Activated T-cell treated with anti-CD3 and anti-CD28 coated beads for 24 hours (primary cell): Measurements from ENCODE around the gene C2CD4C.
"Not testable (repeated sequence)": the region's sequence is repeated elsewhere in the genome, so short reads cannot be mapped to it uniquely, and the experiment has no call there.

Experiments
- DNase-seq: peaks from one replicate; pipeline ENCODE4 v3.0.0-alpha.2; 2020; ENCODE audit warnings: low read depth

C2CD4C gene

GRCh38 chr19:438416-438958 is 29.5 kb upstream of the C2CD4C start:
- no peak for DNase-seq

- no peak for DNase-seq
Observed at GRCh38 chr19:437041-437440, 28.1 kb upstream of the C2CD4C start.

- no peak for DNase-seq
Observed at GRCh38 chr19:436413-436950, 27.5 kb upstream of the C2CD4C start.

DNA sequence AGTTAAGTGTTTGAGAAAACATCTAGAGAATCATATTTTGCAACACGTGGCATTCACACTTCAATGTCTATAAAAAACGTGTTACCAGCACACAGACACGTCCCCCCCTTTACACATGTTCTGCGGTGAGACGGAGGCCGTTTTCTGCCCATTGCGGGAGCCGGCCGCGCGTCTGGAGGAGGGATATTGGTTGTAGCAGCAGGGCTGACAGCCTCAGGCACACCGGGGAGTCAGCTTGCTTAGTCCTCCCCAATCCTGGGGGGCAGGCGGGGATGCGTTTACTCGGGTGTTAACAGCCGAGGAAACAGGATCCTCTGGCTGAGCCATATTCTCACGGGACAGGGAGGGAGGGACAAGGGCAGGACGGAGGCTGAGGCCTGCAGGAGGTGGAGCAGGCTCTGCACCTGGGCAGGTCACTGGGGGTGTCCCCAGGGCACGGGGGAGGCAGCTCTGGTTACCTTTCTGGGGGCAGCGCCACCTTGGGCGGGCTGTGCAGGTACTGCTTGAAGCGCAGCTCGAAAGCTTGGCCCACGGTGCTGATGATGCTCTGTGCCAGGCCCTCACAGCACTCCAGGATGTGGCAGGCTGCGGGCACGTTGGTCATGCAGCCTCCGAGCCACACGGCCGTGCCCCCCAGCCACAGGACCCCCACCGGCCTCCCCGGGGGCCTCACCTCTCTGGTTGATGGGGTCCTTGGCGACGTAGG is 26.9 kb upstream of the C2CD4C start:
- no peak for DNase-seq

- DNase-seq = no peak
Observed at GRCh38 chr19:435056-435706, 26.2 kb upstream of the C2CD4C start.

DNA sequence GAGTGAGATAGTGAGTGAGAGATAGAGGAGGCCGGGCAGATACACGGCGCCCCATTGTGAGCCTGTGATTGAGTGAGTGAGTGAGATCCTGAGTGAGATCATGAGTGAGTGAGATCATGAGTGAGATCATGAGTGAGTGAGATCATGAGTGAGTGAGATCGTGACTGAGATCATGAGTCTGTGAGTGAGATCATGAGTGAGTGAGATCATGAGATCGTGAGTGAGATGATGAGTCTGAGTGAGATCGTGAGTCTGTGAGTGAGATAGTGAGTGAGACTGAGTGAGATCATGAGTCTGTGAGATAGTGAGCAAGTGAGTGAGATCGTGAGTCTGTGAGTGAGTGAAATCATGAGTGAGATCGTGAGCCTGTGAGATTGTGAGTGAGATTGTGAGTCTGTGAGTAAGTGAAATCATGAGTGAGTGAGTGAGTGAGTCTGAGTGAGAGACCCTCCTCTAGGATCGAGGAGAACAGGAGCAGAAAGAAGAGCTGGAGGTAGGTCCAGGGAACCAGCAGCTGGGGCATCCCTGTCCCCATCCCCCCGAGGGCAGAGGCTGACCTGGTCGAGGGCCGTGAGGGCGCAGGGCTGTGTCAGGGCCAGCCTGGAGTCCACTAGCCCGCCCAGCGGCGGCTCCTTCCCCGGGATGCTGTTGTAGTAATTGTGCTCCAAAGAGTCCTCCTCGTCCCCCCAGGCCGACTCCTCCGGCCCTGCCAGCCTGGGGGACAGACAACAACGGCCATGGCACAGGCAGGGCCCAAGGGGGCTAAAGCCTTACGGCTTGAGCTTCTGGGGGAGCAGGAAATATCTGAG is 25.4 kb upstream of the C2CD4C start:
- no peak for DNase-seq

DNA sequence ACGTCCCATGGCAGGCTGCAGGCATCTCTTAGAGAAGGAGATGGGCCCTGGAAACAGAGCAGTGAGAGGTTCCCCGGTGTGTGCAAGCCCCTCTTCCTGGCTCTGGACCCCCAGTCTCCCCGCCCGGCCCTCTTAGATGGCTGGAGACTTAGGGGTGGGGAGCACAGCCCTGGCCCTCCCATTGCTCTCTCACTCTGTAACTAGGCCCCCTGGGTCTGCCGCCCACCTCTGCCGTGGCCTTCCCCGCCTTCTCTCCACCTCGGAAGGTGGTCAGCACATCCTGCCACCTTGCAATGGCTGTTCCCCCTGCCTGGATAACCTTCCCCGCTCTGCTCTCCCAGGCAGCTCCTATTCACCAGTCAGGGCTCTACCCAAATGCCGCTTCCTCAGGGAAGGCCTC is 21.8 kb upstream of the C2CD4C start:
- no peak for DNase-seq

- DNase-seq = no peak
Observed at GRCh38 chr19:428149-428548, 19.2 kb upstream of the C2CD4C start.

DNA sequence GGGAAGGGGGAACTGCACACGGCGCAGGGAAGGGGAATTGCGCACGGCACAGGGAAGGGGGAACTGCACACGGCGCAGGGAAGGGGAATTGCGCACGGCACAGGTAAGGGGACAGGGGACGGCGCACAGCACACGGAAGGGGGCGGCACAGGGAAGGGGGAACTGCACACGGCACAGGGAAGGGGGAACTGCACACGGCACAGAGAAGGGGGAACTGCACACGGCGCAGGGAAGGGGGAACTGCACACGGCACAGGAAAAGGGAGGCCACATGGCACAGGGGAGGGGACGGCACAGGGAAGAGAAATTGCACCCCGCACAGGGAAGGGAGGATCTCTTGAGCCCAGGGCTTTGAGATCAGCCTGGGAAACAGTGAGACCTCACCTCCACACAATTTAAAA is 18.7 kb upstream of the C2CD4C start:
- DNase-seq = not testable (repeated sequence)

- DNase-seq = no peak
Observed at GRCh38 chr19:426725-427445, 17.9 kb upstream of the C2CD4C start.

GRCh38 chr19:425056-425455 is 16.1 kb upstream of the C2CD4C start:
- DNase-seq = no peak

DNA sequence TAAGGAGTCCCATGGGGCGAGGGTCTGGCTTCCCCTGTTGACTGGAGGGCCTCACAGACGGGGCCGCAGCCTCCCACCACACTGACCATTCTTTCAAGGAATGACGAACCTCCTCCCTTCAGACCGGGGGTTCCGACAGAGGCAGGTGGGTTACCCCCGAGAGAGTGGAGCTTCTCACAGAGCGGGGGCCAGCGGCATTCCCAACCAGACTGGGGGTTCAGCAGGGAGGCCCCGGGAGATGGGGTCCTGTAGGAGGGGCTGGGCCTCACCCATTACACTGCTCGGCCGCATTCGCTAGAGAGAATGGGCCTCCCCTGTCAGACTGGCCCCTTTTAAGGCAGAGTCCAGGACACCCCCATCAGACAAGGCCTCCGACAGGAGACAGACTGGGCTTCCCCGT is 15.6 kb upstream of the C2CD4C start:
- no peak for DNase-seq

DNA sequence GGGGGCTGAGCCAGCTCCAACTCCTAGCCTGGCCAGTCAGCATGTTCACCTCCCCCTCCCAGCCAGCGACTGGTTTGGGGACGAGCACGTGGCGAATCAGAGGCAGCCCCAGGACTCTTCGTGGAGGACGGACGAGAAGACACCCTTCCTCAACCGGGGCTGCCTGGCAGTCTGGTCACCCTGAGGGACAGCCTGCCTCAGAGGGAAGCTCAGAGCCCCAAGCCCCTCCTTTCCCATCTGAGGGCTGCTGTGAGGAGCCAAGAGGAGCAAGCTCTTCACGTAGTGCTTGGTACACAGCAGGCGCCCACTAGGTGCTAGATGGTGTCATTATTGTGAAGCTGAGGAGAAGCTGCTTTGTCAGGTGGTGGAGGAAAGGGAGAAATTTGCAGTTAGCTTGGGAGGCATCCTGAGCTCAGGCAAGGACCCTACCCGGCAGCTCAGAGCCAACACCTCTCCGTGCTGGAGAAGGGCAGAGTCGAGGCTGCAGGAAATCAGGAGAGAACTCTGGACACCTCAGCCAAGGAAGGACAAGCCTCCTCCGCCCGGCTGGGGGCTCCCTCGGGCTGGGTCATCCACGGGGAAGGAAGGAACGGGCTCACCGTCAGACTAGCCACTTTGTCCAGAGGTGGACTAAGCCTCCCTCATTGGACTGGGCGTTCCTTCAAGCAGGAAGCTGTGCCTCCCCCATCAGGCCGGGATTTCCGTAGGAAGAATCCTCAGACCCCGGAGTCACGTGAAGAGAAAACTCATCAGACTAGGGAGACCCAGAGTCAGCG is 14.9 kb upstream of the C2CD4C start:
- no peak for DNase-seq

- DNase-seq = not testable (repeated sequence)
Observed at GRCh38 chr19:422917-423226, 13.9 kb upstream of the C2CD4C start.

DNA sequence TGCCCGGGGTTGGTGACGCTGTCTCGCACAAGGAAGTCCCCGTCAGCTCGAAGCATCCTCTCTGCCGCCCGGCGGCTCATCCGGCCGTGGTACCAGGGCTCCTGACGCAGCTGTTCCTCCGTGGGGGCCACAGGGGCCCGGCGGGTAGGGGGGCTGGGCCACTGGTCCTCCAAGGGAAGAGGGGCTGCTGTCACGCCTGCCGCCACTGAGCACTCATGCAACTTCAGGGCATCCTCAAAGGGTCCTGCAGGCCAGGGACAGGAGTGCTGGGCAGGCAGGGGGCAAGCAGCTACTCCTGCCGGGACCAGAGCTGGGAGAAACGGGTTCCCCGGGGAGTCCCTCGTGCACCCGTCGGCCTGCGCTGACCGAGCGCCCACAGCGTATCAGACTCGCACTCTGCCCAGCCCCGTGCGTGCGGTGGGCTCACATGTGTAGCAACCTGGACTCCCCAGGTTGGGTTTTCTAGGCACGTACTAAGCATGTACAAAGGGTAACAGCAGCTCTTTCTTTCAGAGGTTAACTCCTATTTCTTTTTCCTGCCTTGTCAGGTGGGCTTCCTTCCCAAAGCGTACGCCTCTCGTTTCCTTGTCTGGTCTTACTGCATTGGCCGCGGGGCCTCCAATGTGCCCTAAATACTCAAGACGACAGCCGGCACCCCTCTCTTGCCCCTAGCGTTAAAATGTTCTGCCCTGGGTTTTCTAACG is 13.4 kb upstream of the C2CD4C start:
- DNase-seq = no peak

- DNase-seq = no peak
Observed at GRCh38 chr19:419721-420515, 11.0 kb upstream of the C2CD4C start.

DNA sequence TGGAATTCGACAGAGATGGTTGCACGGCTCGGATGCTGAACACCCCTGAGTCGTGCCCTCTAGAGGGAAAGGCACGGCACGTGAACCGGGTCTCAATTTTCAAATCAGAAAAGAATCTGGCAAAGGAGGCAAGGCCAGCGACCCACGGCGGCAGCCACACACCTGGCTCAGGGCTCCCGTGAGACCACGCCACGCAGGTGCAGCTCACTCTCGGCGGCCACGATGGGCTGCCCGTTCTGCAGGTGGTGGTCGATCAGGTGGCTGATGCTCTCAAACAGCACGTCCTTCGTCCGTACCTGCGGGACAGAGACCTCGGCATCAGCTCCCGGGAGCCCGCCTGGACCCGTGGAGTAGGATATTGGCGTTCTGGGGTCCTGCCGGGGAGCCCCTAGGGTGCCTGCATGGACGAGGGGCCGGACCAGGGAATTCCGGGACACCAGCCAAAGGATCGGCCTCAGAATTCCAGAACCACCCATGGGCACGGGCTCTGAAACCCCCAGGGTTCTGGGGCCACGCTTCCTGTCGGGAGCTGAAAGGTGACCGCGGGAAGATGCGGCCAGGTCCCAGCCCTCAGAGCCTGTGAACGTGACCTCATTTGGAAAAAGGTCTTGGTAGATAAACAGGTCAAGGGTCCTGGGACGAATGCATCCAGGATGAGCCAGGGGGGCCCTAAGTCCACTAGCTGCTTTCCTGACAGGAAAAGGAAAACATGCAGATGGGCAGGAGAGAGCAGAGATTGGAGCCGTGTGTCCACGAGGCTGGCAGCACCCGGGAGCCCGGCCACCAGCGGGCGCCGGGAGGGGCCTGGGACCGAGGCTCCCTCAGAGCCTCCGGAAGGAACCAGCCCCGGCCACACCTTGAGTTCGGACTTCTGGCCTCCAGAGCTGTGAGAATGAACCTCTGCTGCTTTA is 10.1 kb upstream of the C2CD4C start:
- DNase-seq = no peak

DNA sequence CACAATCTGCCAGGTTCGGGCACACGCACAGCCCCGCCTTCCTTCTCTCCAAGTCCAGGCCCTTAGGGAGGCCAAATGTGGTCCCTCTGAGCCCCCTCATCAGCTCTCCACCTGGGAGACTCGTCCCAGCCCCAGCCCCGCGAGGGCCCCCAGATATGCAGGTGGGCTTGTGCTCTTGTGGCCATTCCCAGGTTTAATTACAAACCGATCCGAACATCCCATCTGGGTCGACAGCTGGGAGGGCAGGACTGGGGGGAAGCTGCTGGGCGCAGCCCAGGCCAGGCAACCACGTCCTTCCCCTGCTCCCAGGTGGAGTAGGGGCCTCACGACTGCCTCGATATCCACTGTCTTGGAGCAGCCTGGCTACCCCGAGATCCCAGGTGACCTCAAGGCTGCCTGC is 7.5 kb upstream of the C2CD4C start:
- DNase-seq = no peak

DNA sequence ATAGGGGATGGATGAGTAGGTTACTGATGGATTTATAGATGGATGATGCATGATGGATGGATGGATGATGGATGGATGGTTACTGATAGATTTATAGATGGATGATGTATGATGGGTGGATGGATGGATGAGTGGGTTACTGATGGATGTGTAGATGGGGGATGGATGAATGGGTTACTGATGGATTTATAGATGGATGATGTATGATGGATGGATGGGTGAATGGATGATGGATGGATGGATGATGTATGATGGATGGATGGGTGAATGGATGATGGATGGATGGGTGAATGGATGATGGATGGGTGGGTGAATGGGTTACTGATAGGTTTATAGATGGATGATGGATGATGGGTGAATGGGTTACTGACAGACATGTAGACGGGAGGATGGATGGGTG is 6.3 kb upstream of the C2CD4C start:
- no peak for DNase-seq
